ENCODE measurements around the gene MRPL11.
"Not testable (repeated sequence)": the region's sequence is repeated elsewhere in the genome, so short reads cannot be mapped to it uniquely, and the experiment has no call there.

Gene MRPL11

GRCh38 chr11:66431287-66431686 lies 7.4 kb downstream of the MRPL11 start:
- not testable (repeated sequence) for DNase-seq (ENCODE audit: low spot score)

GRCh38 chr11:66429983-66430602 lies 8.6 kb downstream of the MRPL11 start:
- peak; percentile 63 for DNase-seq (ENCODE audit: low spot score)

GRCh38 chr11:66428933-66429332 lies 9.7 kb downstream of the MRPL11 start:
- no peak for DNase-seq (ENCODE audit: low spot score)

- DNase-seq (ENCODE audit: low spot score): no peak
Measured at GRCh38 chr11:66426314-66426713, 12.3 kb downstream of the MRPL11 start.

- peak; percentile 80 for DNase-seq (ENCODE audit: low spot score)
Measured at GRCh38 chr11:66421492-66422205, 17.0 kb downstream of the MRPL11 start.

GRCh38 chr11:66420671-66421476 lies 17.8 kb downstream of the MRPL11 start, which contains the start of gene NPAS4:
Gene NPAS4 (plus strand): TSS chr11:66421035. CDS start chr11:66421180, 145 bp downstream.
- no peak for DNase-seq (ENCODE audit: low spot score)

- DNase-seq (ENCODE audit: low spot score): no peak
Measured at GRCh38 chr11:66419825-66420224, 18.8 kb downstream of the MRPL11 start.

- no peak for DNase-seq (ENCODE audit: low spot score)
Measured at GRCh38 chr11:66418986-66419308, 19.7 kb downstream of the MRPL11 start.

- DNase-seq (ENCODE audit: low spot score): no peak
Measured at GRCh38 chr11:66418168-66418985, 20.3 kb downstream of the MRPL11 start.

- no peak for DNase-seq (ENCODE audit: low spot score)
Measured at GRCh38 chr11:66417000-66417399, 21.6 kb downstream of the MRPL11 start.

GRCh38 chr11:66415423-66415822 lies 23.2 kb downstream of the MRPL11 start:
- DNase-seq (ENCODE audit: low spot score): no peak

- DNase-seq (ENCODE audit: low spot score): no peak
Measured at GRCh38 chr11:66414120-66414934, 24.3 kb downstream of the MRPL11 start.

- DNase-seq (ENCODE audit: low spot score): no peak
Measured at GRCh38 chr11:66413167-66413566, 25.5 kb downstream of the MRPL11 start.

GRCh38 chr11:66412110-66412509 lies 26.5 kb downstream of the MRPL11 start:
- DNase-seq (ENCODE audit: low spot score): no peak

- no peak for DNase-seq (ENCODE audit: low spot score)
Measured at GRCh38 chr11:66411323-66411722, 27.3 kb downstream of the MRPL11 start.

GRCh38 chr11:66410191-66410590 lies 28.5 kb downstream of the MRPL11 start:
- no peak for DNase-seq (ENCODE audit: low spot score)

- no peak for DNase-seq (ENCODE audit: low spot score)
Measured at GRCh38 chr11:66409226-66409625, 29.4 kb downstream of the MRPL11 start.

GRCh38 chr11:66408488-66409214 lies 30.0 kb downstream of the MRPL11 start:
- DNase-seq (ENCODE audit: low spot score): peak; percentile 88

- no peak for DNase-seq (ENCODE audit: low spot score)
Measured at GRCh38 chr11:66407651-66408050, 31.0 kb downstream of the MRPL11 start.

- no peak for DNase-seq (ENCODE audit: low spot score)
Measured at GRCh38 chr11:66393954-66394353, 44.7 kb downstream of the MRPL11 start.

GRCh38 chr11:66391322-66391721 lies 47.3 kb downstream of the MRPL11 start:
- DNase-seq (ENCODE audit: low spot score): no peak

Data from CD4-positive, alpha-beta T cell treated with Interleukin-6 at 100 ng/mL for 8 hours (primary cell).